Endodermal cell (in vitro differentiated cells): Measurements from ENCODE around the gene PSMD12. TPM values are rescaled to one million over a fixed set of nuclear protein-coding genes. Genes with fewer than 3 reads are reported as not detected.
A peak's percentile ranks its signal among the peaks of the same experiment; 100 is the strongest.

Experiments
- DNase-seq: peaks from one replicate; pipeline ENCODE4 v3.0.0-alpha.2; 2017
- H3K27ac ChIP-seq: 2 replicates; pipeline ENCODE4 v1.5.1; 2013; ENCODE audit warnings: mild to moderate bottlenecking, low read depth, low read length, moderate library complexity
- H3K27me3 ChIP-seq: 2 replicates; pipeline ENCODE4 v1.6.1; 2013; ENCODE audit warnings: mild to moderate bottlenecking, low read length, moderate library complexity; ENCODE audit not compliant: insufficient read depth, control insufficient read depth, poor library complexity, severe bottlenecking
- H3K36me3 ChIP-seq: 2 replicates; pipeline ENCODE4 v1.7.0; 2013; ENCODE audit warnings: mild to moderate bottlenecking, low read length, moderate library complexity; ENCODE audit not compliant: control insufficient read depth, insufficient read depth
- H3K4me1 ChIP-seq: one replicate; pipeline ENCODE4 v1.7.0; 2013; ENCODE audit warnings: low read length; ENCODE audit not compliant: control insufficient read depth, insufficient read depth
- H3K4me3 ChIP-seq: 2 replicates; pipeline ENCODE4 v1.5.1; 2013; ENCODE audit warnings: mild to moderate bottlenecking, low read length, moderate library complexity
- H3K9ac ChIP-seq: 2 replicates; pipeline ENCODE4 v1.6.1; 2013; ENCODE audit warnings: mild to moderate bottlenecking, low read length, moderate library complexity; ENCODE audit not compliant: poor library complexity, severe bottlenecking; ENCODE audit errors: extremely low read depth
- H3K9me3 ChIP-seq: 2 replicates; pipeline ENCODE4 v1.6.1; 2013; ENCODE audit warnings: mild to moderate bottlenecking, low read length, moderate library complexity; ENCODE audit not compliant: control insufficient read depth
- H3K27ac Mint-ChIP-seq: 2 replicates; pipeline ENCODE4 v1.8.0; 2020; ENCODE audit warnings: mixed read lengths
- H3K27me3 Mint-ChIP-seq: 2 replicates; pipeline ENCODE4 v1.8.0; 2021; ENCODE audit warnings: mild to moderate bottlenecking, mixed read lengths; ENCODE audit not compliant: insufficient read depth
- H3K36me3 Mint-ChIP-seq: 2 replicates; pipeline ENCODE4 v1.8.0; 2020; ENCODE audit warnings: low read depth, mixed read lengths
- H3K4me1 Mint-ChIP-seq: 2 replicates; pipeline ENCODE4 v1.8.0; 2020; ENCODE audit warnings: mixed read lengths
- H3K4me3 Mint-ChIP-seq: 2 replicates; pipeline ENCODE4 v1.8.0; 2020; ENCODE audit warnings: mild to moderate bottlenecking, moderate library complexity, mixed read lengths
- H3K9me3 Mint-ChIP-seq: 2 replicates; pipeline ENCODE4 v1.8.0; 2020; ENCODE audit warnings: mild to moderate bottlenecking, mixed read lengths
- WGBS, 2 experiments: methylation state at CpG; one replicate each; pipeline versions ENCODE4 v1.1.5 to v1.1.7; 2013; ENCODE audit warnings: missing lambda C conversion rate in 2 of 2, mixed read lengths in 1 of 2; ENCODE audit not compliant: insufficient coverage in 1 of 2, insufficient read length in 1 of 2; 5-methylcytosine and 5-hydroxymethylcytosine counted together
- total RNA-seq, 2 donors: library from RNA; stranded (reverse); fragmentation: NEBNext Ultra II Directional in 1 of 2; extraction: Animal tissue kit (Norgen Biotek cat#: 25700) in 1 of 2; gene quantifications; 2 replicates in 1 of 2; 3 replicates in 1 of 2; pipeline ENCODE4 v1.2.1, GENCODE V29; 2021
- TF ChIP-seq, protein P1 (sequence below): fragments of 200-600 bp; sonication (generic); conservative IDR thresholded peaks from 2 replicates; pipeline ENCODE4 v1.5.0; 2021; ENCODE audit warnings: antibody characterized with exemption, mild to moderate bottlenecking

PSMD12 gene
- total RNA-seq, 2 donors from 2014 or later: 70.9 to 71.7 TPM

DNA sequence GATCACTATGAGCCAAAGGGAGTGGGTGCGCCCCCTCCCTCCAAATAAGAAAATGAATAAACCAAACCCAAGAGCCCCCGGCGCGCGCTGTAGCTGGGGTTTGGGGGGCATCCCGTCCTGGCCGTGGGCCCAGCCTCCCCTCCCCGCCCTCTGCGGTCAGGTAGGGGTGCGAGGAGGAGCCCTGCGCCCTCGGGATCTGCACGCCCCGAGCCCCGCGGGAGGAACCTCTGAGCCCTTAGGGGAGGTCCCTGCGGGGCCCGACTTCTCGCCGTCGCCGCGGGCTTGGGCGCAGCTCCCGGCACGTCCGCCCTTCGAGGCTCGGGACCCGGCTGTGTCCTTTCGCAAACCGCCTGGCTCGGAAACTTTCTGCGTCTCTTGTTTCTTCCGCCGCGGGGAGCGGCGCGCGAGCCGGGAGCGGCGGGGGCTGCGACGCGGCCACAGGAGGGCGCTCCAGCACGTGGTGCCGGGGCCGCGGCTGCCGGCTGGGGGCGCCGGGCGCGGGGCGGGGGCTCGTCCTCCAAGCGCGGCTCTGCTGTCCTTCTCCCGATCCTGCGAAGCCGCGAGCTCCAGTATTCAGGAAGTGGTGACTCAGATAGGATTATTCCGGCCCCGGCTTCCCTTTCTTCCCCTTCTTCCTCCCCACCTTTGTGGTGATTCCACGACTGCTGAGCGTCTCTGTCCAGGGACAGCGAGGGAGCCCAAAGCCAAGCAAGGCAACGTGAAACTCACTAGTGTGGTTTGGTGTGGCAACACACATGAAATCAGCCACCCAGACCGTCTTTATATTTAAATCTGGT, 12.3 kb upstream of the PSMD12 start:
- Mint-ChIP-seq H3K27me3 (no peaks in the 10 kb centered on the region), H3K4me1 (peaks cover 25% of the 10 kb centered on the region), H3K36me3 (peaks cover 27% of the 10 kb centered on the region), H3K27ac (peak overlapping the region; percentile 82), H3K4me3 (peak overlapping the region; percentile 82), H3K9me3 (peaks cover 11% of the 10 kb centered on the region)
- H3K9me3 ChIP-seq: peaks cover 8% of the 10 kb centered on the region
- 1 to 2% methylated on average over 19 to 72 of the region's 72 CpGs for WGBS, 2 experiments
- DNase-seq: peak; percentile 97
- peak overlapping the region; percentile 36 for H3K27ac ChIP-seq
- H3K9ac ChIP-seq: peak overlapping the region; percentile 69
- TF ChIP-seq, protein P1, sequence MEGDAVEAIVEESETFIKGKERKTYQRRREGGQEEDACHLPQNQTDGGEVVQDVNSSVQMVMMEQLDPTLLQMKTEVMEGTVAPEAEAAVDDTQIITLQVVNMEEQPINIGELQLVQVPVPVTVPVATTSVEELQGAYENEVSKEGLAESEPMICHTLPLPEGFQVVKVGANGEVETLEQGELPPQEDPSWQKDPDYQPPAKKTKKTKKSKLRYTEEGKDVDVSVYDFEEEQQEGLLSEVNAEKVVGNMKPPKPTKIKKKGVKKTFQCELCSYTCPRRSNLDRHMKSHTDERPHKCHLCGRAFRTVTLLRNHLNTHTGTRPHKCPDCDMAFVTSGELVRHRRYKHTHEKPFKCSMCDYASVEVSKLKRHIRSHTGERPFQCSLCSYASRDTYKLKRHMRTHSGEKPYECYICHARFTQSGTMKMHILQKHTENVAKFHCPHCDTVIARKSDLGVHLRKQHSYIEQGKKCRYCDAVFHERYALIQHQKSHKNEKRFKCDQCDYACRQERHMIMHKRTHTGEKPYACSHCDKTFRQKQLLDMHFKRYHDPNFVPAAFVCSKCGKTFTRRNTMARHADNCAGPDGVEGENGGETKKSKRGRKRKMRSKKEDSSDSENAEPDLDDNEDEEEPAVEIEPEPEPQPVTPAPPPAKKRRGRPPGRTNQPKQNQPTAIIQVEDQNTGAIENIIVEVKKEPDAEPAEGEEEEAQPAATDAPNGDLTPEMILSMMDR: peak; percentile 80
- H3K4me1 ChIP-seq: no peaks in the 10 kb centered on the region
- H3K27me3 ChIP-seq: no peaks in the 10 kb centered on the region
- peak overlapping the region; percentile 90 for H3K4me3 ChIP-seq
- H3K36me3 ChIP-seq: peaks cover 7% of the 10 kb centered on the region

DNA sequence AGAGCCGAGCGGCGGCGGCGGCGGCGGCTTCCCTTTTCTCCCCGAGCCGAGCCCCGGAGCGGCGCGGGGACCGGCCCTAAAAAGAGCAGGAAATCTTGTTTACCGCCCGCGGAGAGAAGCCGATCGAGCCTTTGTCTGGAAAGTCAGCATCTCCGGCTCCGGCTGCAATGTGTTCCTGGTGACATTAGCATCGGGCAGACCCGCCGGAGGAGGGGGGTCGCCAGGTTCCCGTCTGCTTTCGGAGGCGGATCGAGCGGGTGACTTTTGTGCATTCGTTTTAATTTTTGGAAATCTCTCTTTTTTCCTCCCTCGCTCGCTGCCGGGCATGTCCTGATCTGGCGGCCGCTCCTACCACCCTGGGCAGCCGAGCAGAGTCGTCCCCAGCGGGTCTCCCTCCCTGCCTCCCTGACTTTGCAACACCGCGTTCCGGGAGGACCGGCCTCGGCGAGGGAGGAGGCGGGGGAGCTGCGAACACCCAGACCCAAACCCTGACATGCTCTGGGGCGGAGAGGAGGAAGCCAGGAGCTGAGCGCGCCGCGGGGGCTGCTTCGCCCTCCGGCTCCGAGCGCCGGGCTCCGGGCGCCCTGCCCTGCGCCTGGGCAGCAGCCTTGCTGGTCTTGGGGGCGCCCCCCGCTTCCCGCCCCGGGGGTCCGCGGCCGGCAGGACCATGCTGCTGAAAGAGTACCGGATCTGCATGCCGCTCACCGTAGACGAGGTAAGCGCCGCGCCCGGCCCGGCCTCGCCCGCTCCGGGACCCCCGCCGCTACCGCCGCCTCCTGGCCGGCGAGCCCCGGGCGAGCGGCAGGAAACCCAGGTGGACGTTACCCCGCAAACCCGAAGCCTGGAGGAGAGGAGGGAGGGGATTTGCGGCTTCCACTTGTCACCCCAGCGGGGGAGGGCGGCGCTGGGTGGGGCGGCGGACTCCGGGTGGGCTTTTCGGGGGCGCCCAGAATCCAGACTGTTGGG, 11.4 kb upstream of the PSMD12 start:
- Histone ChIP-seq H3K4me1 (no peaks in the 10 kb centered on the region), H3K4me3 (peak overlapping the region; percentile 90), H3K9me3 (peaks cover 8% of the 10 kb centered on the region), H3K36me3 (no peaks in the 10 kb centered on the region), H3K9ac (peak overlapping the region; percentile 69), H3K27me3 (no peaks in the 10 kb centered on the region), H3K27ac (peak overlapping the region; percentile 84)
- TF ChIP-seq, protein P1: peak; percentile 54
- H3K4me3 Mint-ChIP-seq: peak overlapping the region; percentile 82
- WGBS, 2 experiments: 0% methylated on average over 39 to 100 of the region's 100 CpGs
- H3K27me3 Mint-ChIP-seq: no peaks in the 10 kb centered on the region
- H3K9me3 Mint-ChIP-seq: peaks cover 11% of the 10 kb centered on the region
- peak overlapping the region; percentile 87 for H3K27ac Mint-ChIP-seq
- peaks cover 22% of the 10 kb centered on the region for H3K36me3 Mint-ChIP-seq
- DNase-seq: peak; percentile 93
- peaks cover 25% of the 10 kb centered on the region for H3K4me1 Mint-ChIP-seq

DNA sequence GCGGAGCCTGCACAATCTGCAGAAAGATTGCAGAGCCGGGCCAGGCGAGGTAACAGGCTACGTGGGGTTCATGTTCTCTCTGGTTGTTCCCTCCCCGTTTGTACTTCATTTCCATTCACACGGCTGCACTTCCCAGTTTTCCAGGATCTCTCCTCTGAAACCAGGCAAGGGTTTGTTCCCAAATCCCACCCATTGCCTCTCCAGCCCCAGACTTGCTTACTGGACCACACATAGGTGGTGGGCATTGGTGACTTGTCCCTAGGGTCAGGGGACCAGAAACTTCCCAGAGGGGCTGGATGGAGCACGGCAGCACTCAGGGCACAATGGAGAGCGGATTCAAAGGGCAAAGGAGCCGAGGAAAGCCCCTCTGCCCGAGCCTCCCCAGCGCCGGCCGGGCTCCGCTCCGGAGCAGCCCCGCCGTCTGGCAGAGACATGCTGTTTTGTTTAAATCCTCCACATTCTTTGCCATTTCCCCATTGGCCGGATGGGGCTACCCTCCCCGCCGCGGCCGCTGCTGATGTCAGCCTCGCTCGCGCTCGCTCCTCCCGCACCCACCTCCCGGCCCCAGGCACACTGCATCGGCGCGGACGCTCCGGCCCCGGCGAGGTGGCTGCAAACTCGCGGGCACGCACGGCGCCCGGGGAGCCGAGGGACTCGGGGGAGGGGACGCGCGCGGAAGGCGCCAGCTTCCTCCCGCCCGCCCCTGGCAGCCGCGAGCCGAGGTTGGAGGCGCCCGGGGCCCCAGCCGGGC, 10.5 kb upstream of the PSMD12 start, which contains the start of gene PITPNC1:
Gene PITPNC1 (plus strand): TSS at position 545 of the 751 bp plus-strand sequence.
- peak within 1 kb of the TSS; percentile 82 for H3K4me3 Mint-ChIP-seq
- TF ChIP-seq, protein P1: peak; percentile 20

More for the DNA sequence above, 10.5 kb upstream of the PSMD12 start, which contains the start of gene PITPNC1:
- Histone ChIP-seq H3K36me3 (no peaks in the 10 kb centered on the region), H3K4me3 (peak within 1 kb of the TSS; percentile 90), H3K9ac (peak within 1 kb of the TSS; percentile 69), H3K9me3 (peaks cover 8% of the 10 kb centered on the region), H3K4me1 (no peaks in the 10 kb centered on the region), H3K27ac (peak within 1 kb of the TSS; percentile 84), H3K27me3 (no peaks in the 10 kb centered on the region)
- Mint-ChIP-seq H3K27me3 (no peaks in the 10 kb centered on the region), H3K4me1 (peaks cover 25% of the 10 kb centered on the region), H3K27ac (peak within 1 kb of the TSS; percentile 97), H3K9me3 (peaks cover 11% of the 10 kb centered on the region), H3K36me3 (peaks cover 19% of the 10 kb centered on the region)
- WGBS, 2 experiments: 0 to 1% methylated on average over 20 to 56 of the region's 56 CpGs
- peak; percentile 98 for DNase-seq
